Liver (tissue), 3 donors: ENCODE results near the gene HSPE1.

Experiments
- GABPA ChIP-seq, 2 donors: IDR thresholded peaks in 1 of 2; conservative IDR thresholded peaks in 1 of 2; 2 replicates each; pipeline ENCODE4 v1.6.1; 2016; ENCODE audit warnings: antibody characterized with exemption in 2 of 2, mild to moderate bottlenecking in 1 of 2, moderate library complexity in 1 of 2
- HNF4G ChIP-seq: IDR thresholded peaks from 2 replicates; pipeline ENCODE4 v1.6.1; 2016; ENCODE audit warnings: antibody characterized with exemption
- REST ChIP-seq: IDR thresholded peaks from 2 replicates; pipeline ENCODE4 v1.6.1; 2016; ENCODE audit warnings: antibody characterized with exemption, mild to moderate bottlenecking
- TAF1 ChIP-seq: conservative IDR thresholded peaks from 2 replicates; pipeline ENCODE4 v1.6.1; 2016; ENCODE audit warnings: antibody characterized with exemption, mild to moderate bottlenecking
- YY1 ChIP-seq: IDR thresholded peaks from 2 replicates; pipeline ENCODE4 v1.6.1; 2016; ENCODE audit warnings: antibody characterized with exemption, mild to moderate bottlenecking
- TF ChIP-seq, protein P1 (sequence below): fragments of 150-350 bp; IDR thresholded peaks from 2 replicates; pipeline ENCODE4 v1.5.1; 2017; ENCODE audit warnings: improper control_type of control experiment, low read depth, low read length; ENCODE audit not compliant: missing input control
- donor health status: healthy.
- donor health status: healthy.

DNA sequence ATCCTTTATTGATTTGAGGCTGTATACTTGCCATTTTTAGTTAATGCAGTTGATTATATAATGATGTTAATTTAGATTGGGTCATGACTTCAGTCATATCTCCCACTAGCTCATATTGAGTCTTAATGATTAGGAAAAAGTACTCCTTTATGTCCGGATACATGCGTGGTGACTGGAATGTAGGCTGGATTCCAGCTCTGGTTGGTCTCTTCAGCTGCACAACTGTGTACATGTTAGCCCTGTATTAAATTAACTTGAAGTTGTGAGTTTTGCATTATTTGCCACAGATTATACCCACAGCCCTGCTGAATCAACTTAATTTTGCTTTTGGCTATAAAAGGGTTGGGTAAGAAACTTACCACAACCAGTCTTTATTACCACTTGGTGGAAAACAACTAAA lies 38.2 kb downstream of the HSPE1 start:
- TF ChIP-seq TAF1 (no peak), REST (no peak), HNF4G (no peak), GABPA (IDR thresholded peaks at IDR 0.05 in 1 of 2, conservative IDR thresholded peaks at IDR 0.05 in 1 of 2) (no peak), YY1 (no peak)
- TF ChIP-seq, protein P1, sequence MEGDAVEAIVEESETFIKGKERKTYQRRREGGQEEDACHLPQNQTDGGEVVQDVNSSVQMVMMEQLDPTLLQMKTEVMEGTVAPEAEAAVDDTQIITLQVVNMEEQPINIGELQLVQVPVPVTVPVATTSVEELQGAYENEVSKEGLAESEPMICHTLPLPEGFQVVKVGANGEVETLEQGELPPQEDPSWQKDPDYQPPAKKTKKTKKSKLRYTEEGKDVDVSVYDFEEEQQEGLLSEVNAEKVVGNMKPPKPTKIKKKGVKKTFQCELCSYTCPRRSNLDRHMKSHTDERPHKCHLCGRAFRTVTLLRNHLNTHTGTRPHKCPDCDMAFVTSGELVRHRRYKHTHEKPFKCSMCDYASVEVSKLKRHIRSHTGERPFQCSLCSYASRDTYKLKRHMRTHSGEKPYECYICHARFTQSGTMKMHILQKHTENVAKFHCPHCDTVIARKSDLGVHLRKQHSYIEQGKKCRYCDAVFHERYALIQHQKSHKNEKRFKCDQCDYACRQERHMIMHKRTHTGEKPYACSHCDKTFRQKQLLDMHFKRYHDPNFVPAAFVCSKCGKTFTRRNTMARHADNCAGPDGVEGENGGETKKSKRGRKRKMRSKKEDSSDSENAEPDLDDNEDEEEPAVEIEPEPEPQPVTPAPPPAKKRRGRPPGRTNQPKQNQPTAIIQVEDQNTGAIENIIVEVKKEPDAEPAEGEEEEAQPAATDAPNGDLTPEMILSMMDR = no peak
